Fibroblast of peridontal ligament (primary cell): Measurements from ENCODE around the gene NPIPA7.
"Not testable (repeated sequence)": the region's sequence is repeated elsewhere in the genome, so short reads cannot be mapped to it uniquely, and the experiment has no call there.

ENCODE experiments used
- DNase-seq: peaks from one replicate; pipeline ENCODE4 v3.0.0-alpha.2; 2010; ENCODE audit errors: extremely low read depth

Gene NPIPA7

GRCh38 chr16:16378840-16379239 is at the start of gene NPIPA7:
NPIPA7 (plus strand) TSS chr16:16379140; CDS start chr16:16379245, 105 bp downstream.
- DNase-seq: not testable (repeated sequence)

GRCh38 chr16:16331466-16331865 is 47.5 kb upstream of the NPIPA7 start:
- DNase-seq: not testable (repeated sequence)

GRCh38 chr16:16357556-16357955 is 21.4 kb upstream of the NPIPA7 start:
- not testable (repeated sequence) for DNase-seq

GRCh38 chr16:16358539-16359240 is 20.2 kb upstream of the NPIPA7 start:
- DNase-seq: not testable (repeated sequence)

GRCh38 chr16:16363595-16363994 is 15.3 kb upstream of the NPIPA7 start:
- DNase-seq: not testable (repeated sequence)

GRCh38 chr16:16364100-16364499 is 14.8 kb upstream of the NPIPA7 start:
- DNase-seq: not testable (repeated sequence)

- DNase-seq: not testable (repeated sequence)
Observed at GRCh38 chr16:16364701-16365100, 14.2 kb upstream of the NPIPA7 start.

- not testable (repeated sequence) for DNase-seq
Observed at GRCh38 chr16:16365319-16365718, 13.6 kb upstream of the NPIPA7 start.

- not testable (repeated sequence) for DNase-seq
Observed at GRCh38 chr16:16365851-16366250, 13.1 kb upstream of the NPIPA7 start.

- DNase-seq: not testable (repeated sequence)
Observed at GRCh38 chr16:16366552-16367284, 12.2 kb upstream of the NPIPA7 start.

- DNase-seq: not testable (repeated sequence)
Observed at GRCh38 chr16:16367285-16367628, 11.7 kb upstream of the NPIPA7 start.

- not testable (repeated sequence) for DNase-seq
Observed at GRCh38 chr16:16369081-16369856, 9.7 kb upstream of the NPIPA7 start.

- DNase-seq: not testable (repeated sequence)
Observed at GRCh38 chr16:16371136-16371735, 7.7 kb upstream of the NPIPA7 start.

GRCh38 chr16:16374192-16374591 is 4.7 kb upstream of the NPIPA7 start:
- not testable (repeated sequence) for DNase-seq

GRCh38 chr16:16399685-16400084 is 20.7 kb downstream of the NPIPA7 start:
- not testable (repeated sequence) for DNase-seq

GRCh38 chr16:16402333-16402732 is 23.4 kb downstream of the NPIPA7 start:
- not testable (repeated sequence) for DNase-seq

GRCh38 chr16:16404283-16404682 is 25.3 kb downstream of the NPIPA7 start:
- DNase-seq: not testable (repeated sequence)

GRCh38 chr16:16405421-16405820 is 26.5 kb downstream of the NPIPA7 start:
- not testable (repeated sequence) for DNase-seq

- not testable (repeated sequence) for DNase-seq
Observed at GRCh38 chr16:16408430-16408829, 29.5 kb downstream of the NPIPA7 start.

GRCh38 chr16:16413773-16414172 is 34.8 kb downstream of the NPIPA7 start:
- not testable (repeated sequence) for DNase-seq

- DNase-seq: not testable (repeated sequence)
Observed at GRCh38 chr16:16417071-16417470, 38.1 kb downstream of the NPIPA7 start.
